Peyer's patch (tissue), 4 donors: ENCODE measurements around the gene SLC50A1.

Source experiments
- CTCF ChIP-seq, 6 experiments: fragments of 450-650 bp in 4 of 6; fragments of 200-600 bp in 2 of 6; sonication (generic) in 1 of 6; IDR thresholded peaks; one replicate each; pipeline ENCODE4 v1.5.1; 2017 to 2019; ENCODE audit warnings: antibody characterized with exemption in 6 of 6, mild to moderate bottlenecking in 3 of 6, moderate library complexity in 1 of 6
- POLR2A ChIP-seq, 2 donors: fragments of 450-650 bp; IDR thresholded peaks; one replicate each; pipeline ENCODE4 v1.5.1; 2017; ENCODE audit warnings: antibody characterized with exemption in 2 of 2, mild to moderate bottlenecking in 2 of 2, moderate library complexity in 2 of 2

GRCh38 chr1:155125511-155125945, 10.1 kb upstream of the SLC50A1 start:
- TF ChIP-seq POLR2A (IDR thresholded peaks at IDR 0.05) (no peak), CTCF (IDR thresholded peaks at IDR 0.05) (peak in 1 of 6 experiments; percentile 21)
